Activated CD8-positive, alpha-beta memory T cell treated with anti-CD3 and anti-CD28 coated beads, Interleukin-2, amount 50 U/mL, for 1 hour (primary cell): ENCODE measurements around the gene COL18A1.

Source experiments
- DNase-seq: peaks from one replicate; pipeline ENCODE4 v3.0.0-alpha.2; 2020; ENCODE audit errors: extremely low read depth

COL18A1 gene

DNA sequence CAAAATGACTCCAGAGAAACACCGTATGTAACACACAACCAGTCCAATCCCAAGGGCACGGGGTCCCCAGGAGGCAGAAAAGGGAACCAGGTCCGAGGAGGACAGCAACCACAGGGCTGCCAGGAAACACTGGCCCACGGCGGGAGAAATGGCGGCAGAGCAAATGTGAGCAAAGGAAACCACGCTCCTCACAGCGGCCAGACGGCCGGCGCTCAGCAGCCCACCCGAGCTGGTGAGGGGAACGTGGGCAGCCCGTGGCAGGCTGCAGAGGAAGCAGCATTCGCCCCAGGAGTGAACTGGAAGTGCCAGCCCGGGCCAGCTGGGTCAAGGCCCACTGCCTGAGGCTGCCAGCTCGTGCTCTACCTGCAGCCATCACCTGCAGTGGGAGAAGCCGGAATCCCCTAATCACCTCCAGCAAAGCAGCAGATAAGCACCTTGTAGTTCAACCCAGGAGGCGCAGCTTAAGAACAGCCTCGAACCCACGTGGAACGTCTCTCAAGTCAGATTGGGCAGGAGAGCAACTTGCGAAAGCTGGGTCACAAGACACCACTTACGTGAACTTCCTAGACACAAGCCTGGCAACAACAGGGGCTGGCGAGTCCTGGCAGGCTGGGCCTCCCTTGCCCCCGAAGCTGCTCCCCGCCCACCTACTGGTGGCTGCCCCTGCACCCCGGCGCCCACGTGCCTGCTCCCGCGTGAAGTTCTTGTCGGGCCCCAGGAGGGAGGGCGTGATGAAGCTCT is 130.5 kb downstream of the COL18A1 start:
- DNase-seq = no peak

DNA sequence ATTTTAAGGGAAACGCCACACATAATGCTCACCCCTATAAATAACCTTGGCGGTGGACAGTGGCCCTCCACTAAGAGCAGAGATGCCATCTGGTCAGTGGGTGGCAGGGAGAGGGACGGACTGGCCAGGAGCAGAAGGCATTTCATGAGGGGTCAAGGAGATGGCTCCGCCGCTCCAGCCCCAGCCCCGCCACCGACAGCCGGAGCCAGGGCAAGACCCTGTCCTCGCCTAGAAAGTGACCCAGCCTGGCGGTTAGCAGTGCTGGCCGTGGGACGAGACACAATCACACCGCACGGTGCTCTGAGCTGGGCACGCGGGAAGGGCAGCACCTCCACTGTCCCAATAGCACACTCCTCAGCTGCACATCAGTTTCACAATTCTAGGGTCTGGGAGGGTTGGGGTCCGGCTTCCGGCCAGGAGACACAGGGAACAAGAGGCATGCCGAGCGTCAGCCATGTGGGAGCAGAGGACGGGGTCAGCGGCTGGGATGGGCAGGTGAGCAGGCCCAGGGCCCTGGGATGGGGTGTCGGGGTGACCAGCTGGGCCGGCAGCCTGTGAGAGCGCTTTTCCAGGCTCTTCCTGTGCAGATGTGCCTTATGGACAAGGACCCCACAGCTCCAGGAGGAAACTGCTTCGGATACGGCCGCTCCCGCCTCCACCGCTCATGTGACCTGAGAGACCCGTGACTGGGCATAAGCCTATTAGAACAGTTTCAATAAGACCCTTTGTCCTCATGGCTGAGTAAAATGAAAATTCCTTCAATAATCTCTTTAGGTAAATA is 131.5 kb downstream of the COL18A1 start:
- DNase-seq = no peak

DNA sequence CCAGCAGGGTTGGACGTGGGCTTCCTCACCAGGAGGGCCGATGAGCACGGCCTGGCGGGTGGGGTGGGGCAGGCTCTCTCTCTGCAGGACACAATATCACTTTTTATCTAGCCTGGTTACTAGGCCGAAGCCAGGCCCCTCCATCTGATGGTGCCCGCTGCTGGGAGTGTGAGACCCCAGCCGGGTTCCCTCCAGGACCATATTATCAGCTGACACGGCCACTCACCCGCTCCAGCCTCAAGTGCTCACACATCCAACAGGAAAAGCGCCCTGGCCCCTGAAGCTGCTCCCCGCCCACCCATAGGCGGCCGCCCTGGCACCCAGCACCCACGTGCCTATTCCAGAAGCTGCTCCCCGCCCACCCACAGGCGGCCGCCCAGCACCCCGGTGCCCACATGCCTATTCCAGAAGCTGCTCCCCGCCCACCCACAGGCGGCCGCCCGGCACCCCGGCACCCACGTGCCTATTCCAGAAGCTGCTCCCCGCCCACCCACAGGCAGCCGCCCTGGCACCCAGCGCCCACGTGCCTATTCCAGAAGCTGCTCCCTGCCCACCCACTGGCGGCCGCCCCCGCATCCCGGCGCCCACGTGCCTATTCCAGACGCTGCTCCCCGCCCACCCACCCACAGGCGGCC is 132.3 kb downstream of the COL18A1 start:
- DNase-seq = no peak

DNA sequence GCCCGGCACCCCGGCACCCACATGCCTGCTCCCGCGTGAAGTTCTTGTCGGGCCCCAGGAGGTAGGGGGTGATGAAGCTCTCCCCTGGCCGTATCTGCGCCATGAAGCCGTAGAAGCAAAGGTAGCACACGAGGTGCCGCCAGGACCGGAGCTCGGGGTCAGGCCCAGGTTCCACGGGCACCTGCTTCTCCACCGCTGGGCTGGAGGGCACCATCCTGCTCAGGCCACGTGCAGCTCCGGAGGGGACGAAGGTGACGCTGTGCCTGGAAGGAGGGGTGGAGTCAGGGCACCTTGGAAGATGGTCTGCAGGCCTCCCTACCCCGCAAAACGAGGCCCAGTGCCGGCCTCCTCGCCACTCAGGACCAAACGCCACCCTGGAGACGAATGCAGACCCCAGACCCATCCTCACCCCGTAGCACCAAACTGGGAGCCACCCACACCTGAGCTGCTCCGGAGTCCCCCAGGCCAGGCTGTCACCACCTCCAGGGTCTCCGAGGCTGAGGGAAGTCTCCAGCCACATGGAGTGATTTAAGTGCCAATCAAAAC is 132.9 kb downstream of the COL18A1 start:
- DNase-seq = no peak

DNA sequence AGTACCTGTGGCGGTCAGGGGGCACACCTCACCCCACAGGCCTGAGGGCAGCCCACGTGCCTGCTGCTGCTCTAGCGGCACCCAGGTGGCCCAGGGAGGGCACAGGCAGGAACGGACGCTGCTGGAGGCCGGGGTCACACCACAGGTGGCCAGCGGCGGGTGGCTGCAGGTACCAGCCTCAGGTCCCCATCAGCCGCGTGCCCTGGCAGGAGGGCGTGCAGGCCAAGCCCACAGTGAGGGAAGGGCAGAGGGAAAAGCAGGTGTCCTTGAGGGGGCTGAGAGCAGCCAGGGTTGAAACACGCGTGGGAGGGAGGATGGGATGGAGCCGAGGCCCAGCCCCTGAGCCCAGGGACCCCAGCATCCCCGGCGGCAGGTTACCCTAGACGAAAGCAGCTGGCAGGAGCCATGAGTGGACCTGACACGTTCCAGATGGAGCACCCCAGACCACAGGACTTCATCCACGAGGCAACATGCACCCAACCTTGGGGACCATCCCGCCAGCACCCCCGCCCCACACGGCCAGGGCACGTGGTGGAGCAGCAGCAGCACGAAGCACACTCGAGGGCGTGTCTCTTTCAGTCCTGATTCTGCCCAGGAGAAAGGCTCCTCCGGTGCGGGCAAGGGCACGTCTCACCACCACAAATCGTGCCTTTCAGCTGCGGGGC is 133.5 kb downstream of the COL18A1 start:
- no peak for DNase-seq

DNA sequence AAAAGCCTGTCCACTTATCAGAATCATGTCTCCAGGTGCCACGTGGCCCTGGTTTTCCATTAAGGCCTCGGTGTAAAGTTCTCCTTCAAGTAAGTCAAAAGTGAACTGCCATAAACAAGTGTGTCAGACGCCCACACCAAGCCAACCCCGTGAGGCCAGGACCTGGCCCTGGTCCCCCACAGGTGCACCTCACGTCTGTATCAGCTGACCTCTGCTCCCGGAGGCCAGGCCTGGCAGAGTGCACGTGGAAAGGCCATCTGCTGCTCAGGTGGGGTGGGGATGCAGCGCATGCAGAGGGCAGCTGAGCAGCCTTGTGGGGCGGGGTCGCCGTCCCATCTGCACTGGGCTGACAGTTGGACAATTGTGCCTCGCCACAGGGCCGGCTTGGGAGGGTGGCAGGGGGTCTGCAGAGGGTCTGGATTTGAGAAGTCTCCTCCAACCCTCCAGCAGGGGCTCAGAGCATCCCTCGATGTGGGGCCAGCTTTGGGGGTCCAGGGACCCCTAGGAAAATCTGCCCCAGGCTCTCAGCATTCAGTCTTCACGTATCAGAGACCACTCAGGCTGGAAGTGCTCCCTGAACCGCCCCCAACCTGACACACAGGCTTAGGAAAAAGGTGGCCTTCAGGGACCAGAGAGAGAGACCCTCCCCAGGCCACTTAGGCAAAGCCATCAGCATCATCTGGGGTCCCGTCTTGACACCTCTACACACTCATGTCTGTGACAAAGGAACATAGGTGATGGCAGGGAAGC is 134.3 kb downstream of the COL18A1 start:
- DNase-seq = no peak

DNA sequence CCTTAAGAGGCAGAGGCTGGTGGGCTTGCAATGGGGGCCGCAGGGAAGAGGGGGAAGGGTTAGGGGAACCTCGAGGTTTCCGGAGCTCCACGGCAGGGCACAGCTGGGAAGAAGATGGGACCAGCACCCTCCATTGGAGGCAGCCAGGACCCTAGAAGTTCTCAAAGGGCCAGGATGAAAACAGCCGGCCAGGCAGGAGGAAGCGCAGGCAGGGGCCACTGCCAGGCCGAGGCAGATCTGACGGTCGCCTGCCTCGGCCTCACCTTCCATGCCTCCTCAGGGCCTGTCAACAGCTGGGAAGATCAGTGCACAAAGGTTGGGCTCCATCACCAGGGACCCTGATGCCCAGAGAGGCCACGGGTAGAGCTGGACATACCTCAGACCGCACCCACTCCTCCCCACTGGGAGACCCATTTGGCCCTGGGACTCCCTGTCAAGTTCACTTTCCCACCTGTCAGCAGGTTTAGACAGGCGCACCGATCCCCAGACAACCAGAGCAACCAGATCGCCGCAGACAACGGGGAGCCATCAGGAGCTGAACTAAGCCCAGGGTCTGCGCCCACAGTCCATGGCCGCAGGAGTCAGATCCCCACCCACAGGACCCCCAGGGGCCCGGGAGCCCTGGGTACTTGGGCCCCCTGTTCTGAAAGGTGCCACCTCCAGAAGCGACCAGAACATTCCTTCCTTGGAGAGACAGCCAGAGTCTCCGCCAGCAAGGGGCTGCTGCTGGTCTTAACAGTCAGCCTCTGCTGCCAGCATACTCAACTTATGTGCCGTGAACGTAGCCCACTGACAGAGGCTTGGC is 135.0 kb downstream of the COL18A1 start:
- DNase-seq = no peak

DNA sequence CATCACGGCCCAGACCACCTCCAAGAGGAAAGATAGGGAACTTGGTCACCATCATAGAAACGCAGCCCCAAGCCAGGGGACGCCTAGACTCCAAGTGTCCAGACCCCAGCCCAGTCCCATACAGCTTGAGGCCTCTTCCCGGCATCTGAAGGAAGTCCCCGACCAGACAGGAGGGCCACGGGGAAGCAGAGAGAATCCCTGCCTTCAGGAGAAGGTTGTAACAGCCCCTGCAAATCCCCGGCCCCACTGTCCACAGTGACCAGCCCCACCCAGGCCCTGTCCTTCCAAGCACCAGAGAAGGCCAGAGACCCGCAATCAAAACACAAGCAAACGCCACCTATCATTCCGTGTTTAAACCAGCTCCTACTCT is 135.6 kb downstream of the COL18A1 start:
- no peak for DNase-seq

DNA sequence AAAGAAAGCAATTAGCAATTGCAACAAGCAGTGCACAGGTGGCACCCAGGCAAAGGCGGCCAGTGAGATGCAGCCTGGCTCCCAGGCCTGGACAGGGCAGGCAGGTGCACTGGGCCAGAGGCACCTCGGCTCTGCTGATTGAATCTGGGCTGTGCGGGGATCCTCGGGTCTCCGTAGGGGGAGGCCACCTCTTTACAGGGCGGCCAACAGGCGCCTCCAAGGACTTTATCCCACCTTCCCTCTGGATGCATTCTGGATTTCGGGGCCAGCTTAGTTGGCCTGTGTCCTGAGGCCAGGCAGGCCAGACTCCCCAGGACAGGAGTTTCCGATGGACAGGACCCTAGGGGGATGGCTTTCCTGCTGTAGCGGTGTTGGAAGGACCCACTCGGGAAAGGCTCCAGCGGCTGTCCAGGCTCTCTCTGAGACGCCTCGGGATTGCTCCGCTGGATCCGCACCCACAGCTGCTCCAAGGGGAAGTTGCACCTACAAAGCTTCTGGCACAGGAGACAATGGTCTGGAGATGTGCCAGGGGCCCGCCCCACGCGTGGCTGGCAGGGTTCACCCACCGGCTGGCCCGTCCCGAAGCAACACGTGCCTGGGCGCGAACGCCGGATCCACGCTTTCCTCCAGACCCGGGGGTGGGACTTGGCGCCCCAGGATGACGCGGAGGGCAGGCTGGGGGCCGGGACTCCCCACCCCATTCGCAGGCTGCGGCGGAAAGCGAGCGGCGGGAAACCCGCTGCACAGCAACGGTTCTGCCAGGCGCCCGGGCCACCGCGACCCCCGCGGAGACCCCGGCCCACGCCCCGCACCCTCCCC is 136.5 kb downstream of the COL18A1 start:
- DNase-seq = no peak

DNA sequence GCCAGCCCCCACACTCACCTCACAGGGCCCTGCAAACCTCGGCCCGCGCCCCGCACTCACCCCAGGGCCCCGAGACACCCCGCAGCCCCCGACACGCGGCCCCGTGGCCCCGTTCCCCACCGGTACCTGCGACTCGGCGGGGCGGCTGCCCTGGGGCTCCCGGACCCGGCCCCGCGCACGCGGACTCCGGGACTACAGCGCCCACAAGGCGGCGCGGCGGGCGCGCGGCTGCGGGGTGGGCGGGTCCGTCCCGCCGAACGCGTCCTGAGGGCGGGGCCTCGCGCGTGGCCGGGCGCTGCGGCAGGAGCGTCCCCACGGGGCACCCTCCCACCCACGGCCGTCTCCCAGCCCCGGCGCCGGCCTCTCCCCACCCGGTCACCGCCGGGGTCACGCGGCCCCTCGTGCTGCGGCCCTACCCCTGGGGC is 137.3 kb downstream of the COL18A1 start, which contains the start of gene SLC19A1:
Gene SLC19A1, minus strand, starts transcription at position 199 of the 425 bp plus-strand sequence. CDS start 4,481 bp downstream, outside the sequence.
- no peak for DNase-seq

DNA sequence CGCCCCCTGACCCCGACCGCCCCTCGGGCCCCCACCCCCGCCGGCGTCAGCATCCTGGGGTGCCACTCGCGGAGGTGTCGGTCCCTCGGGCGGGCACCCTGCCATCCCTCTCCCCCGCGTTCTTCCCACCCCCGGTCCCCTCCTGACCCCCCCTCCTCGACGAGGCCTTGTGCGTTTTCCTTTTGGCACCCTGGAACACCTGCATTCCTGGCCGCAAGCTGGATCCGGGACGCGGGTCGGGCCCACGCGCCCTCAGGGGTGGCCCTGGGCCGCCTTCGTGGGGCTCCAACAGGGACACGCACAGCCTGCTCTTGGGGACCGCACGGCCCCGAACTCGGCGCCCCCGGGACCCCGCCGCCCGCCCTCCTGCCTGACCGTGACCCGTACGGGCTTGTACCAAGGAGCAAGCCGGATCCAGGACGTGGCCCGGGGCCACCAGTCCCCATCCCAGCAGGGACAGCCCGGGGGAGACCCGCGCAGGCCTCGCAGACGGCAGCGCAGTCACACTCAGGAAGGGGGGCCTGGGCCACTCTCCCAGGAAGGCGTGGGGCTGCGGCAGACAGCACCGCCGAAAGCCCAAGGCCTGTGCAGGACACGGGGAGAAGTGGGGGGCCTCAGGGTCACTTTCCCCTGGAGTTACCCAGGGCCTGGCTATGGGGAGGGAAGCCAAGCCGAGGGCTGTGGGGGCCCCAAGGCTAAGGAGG is 137.9 kb downstream of the COL18A1 start:
- no peak for DNase-seq

DNA sequence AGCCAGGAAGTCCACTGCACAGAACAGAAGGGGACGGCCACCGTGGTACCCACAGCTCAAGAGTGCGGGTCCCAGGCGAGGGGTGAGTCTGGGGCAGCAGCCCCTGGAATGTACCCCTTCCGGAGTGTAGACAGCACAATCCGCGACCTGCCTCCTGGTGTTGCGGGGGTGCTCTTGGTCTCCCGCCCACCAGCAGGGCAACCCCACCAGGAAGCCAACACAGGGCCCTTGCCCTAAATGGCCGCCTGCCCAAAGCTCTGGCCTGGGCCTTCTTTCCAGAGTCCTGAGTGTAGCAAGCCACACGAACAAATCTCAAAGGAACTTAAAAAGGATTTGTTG is 138.4 kb downstream of the COL18A1 start:
- no peak for DNase-seq

DNA sequence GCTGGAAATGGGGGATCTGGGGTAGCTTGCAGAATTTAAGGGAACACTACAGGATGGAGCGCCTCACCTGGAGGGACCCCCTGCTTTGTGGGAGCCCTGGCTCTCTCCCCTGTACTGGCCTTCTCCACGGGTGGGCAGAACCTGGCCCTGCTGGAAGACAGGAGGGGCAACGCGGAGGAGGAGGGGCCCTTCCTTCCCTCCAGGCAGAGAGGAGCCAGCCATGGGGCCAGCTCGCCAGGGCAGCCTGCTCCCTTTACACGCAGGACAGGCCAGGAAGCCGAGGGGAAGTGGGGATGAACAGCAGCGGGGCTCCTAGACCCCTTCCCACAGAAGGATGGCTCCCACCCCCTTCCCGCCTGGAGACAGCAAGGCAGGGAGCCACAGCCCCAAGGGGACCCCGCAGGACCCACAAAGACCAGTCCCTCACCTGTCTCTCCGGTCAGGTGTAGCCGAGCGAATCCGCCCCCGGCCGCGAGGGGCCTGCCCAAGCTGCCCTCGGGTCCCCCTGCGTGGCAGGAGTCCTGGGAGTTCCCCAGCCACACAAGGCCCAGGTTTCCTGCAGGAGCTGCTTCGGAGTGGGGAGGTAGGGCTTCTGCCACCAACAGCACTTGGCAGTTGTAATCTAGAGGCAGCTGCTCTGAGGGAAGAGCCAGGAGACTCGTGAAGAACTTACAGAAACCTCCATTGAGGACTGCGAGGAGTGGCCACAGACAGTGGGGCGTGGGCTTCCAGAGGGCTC is 138.9 kb downstream of the COL18A1 start:
- DNase-seq = no peak

DNA sequence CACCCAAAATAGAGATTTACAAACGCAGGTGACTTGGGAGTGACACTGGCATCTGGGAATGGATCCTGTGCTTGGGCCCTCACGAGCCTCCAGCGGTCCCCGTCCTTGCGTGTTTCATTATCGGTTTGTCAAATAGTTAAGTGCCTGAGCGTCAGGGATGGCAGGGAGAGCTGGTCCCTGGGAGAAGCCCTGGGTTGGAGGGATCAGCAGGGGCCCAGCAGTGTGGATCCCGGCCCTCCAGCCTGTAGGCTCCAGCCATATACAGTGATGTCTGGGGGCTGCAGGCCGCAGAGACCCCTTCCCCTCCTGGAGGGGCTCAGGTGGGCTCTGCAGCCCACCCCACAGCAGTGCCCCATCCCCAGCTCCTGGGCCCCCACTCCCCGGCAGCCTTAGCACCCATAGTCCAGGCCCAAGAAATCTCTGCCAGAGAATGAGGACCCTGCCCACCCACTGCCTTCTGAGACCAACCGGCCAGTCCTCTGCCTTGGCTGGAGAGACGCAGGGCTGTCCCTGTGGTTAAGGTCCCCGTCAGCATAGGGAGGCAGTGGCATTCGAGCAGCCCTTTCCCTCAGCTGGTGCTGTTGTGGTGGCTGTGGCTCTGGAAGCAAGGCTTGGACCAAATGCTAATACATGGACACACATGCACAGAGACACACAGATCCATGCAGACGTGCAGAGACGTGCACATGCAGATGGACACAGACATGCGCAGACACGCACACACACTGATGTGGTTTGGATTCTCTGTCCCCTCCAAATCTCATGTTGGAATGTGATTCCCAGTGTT is 139.7 kb downstream of the COL18A1 start:
- no peak for DNase-seq

DNA sequence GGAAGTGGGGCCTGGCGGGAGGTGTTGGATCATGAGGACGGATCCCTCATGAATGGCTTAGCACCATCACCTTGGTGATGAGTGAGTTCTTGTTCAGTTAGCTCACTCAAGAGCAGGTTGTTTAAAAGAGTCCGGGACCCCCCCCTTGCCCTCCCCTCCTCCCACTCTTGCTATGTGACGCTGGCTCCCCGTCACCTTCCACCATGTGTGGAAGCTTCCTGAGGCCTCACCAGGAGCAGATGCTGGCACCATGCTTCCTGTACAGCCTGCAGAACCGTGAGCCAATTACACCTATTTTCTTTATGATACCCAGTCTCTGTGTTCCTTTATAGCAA is 140.2 kb downstream of the COL18A1 start:
- no peak for DNase-seq

DNA sequence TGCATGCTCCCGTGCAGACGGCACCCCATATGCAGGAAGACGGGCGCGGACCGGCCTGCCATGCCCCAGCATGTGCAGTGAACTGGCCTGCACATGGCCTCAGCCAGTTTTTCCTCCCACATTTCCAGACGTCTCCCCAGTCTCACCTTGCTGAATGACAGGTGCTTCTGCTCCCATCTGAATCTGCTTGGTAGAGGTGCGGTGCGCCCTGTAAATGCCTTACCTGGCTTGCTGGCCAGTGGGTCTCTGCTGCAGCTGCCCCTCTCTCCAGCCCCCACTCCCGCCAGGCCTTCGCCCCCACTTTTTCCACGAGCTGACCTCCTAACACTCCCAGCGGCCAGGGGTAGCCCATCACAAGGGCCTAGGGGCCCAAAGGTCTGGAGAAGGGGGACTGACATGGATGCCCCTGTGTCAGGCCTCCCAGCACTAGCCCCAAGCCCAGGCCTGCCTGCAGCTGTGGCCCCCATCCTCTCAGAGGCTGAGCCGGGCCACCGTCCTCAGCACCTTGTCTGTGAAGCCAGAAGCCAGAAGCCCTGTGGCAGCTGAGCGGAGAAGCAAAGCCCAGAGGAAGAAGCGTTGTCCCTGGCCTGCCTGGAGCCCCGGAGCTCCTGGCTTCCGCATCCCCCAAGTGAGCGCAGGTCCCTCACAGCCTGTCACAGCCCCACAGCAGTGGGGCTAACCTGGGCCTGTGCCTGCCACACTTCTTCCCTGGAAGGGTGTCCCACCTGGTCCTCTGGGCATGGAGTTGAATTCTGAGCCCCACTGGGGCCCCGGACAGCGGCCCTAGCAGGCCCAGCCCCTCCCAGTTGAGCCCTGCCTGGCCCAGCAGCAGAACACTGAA is 140.9 kb downstream of the COL18A1 start:
- no peak for DNase-seq
